T-cell (primary cell): Measurements from ENCODE around the gene KIAA1755. TPM values are rescaled to one million over a fixed set of nuclear protein-coding genes. Genes with fewer than 3 reads are reported as not detected.

Source experiments
- ATAC-seq, 4 experiments: fragments of 200-7000 bp in 3 of 4; fragments of 150-1000 bp in 1 of 4; cut with Tn5 transposase; replicated peaks in 1 of 4; 1 replicate in 3 of 4; 2 replicates in 1 of 4; pipeline ENCODE4 v1.10.0; 2021; ENCODE audit warnings: moderate library complexity in 3 of 4, mild to moderate bottlenecking in 2 of 4, moderate number of reproducible peaks in 1 of 4
- CTCF ChIA-PET, 2 donors: fragments of 300-600 bp; sonication (Branson Sonifier 250); formaldehyde crosslinking; loops; one replicate each; lab custom pipeline; 2022; ENCODE audit warnings: antibody characterized with exemption in 2 of 2; lab: Charles Lee
- POLR2A ChIA-PET, 2 donors: fragments of 300-600 bp; sonication (Branson Sonifier 250); formaldehyde crosslinking; loops; one replicate each; lab custom pipeline; 2022; ENCODE audit warnings: antibody characterized with exemption in 2 of 2; lab: Charles Lee
- DNase-seq, 35 experiments: peaks; one replicate each; pipeline versions ENCODE4 v3.0.0 to v3.0.0-alpha.2; 2013 to 2023
- H3K27ac ChIP-seq: one replicate; pipeline ENCODE4 v1.5.1; 2013; ENCODE audit warnings: low read length
- H3K27me3 ChIP-seq, 2 experiments: replicated peaks in 1 of 2; 1 replicate in 1 of 2; 2 replicates in 1 of 2; pipeline versions ENCODE4 v1.6.1 to v1.7.0; 2013; ENCODE audit warnings: low read length in 1 of 2, mixed read lengths in 1 of 2; ENCODE audit not compliant: control insufficient read depth in 2 of 2, insufficient read depth in 2 of 2; ENCODE audit errors: extremely low read depth in 1 of 2
- H3K36me3 ChIP-seq, 2 donors: 1 replicate in 1 of 2; 2 replicates in 1 of 2; pipeline versions ENCODE4 v1.6.1 to v1.7.0; 2013; ENCODE audit warnings: low read length in 1 of 2; ENCODE audit not compliant: control insufficient read depth in 2 of 2, insufficient read depth in 1 of 2; ENCODE audit errors: extremely low read depth in 1 of 2
- H3K4me1 ChIP-seq, 2 experiments: 1 replicate in 1 of 2; 2 replicates in 1 of 2; pipeline versions ENCODE4 v1.6.1 to v1.7.0; 2013; ENCODE audit warnings: low read length in 2 of 2, mixed read lengths in 1 of 2; ENCODE audit not compliant: insufficient read depth in 2 of 2, control insufficient read depth in 1 of 2; ENCODE audit errors: extremely low read depth in 1 of 2
- H3K4me3 ChIP-seq, 2 donors: 1 replicate in 1 of 2; 2 replicates in 1 of 2; pipeline versions ENCODE4 v1.5.1 to v1.7.0; 2013; ENCODE audit warnings: mild to moderate bottlenecking in 2 of 2, low read length in 1 of 2, moderate library complexity in 1 of 2; ENCODE audit not compliant: control insufficient read depth in 1 of 2; ENCODE audit errors: extremely low read depth in 1 of 2
- H3K9me3 ChIP-seq: 2 replicates; pipeline ENCODE4 v1.7.0; 2013
- H3K27ac Mint-ChIP-seq, 2 donors: one replicate each; pipeline ENCODE4 v1.8.0; 2020 to 2021; ENCODE audit warnings: mild to moderate bottlenecking in 2 of 2, mixed read lengths in 2 of 2
- H3K27me3 Mint-ChIP-seq, 2 donors: one replicate each; pipeline ENCODE4 v1.8.0; 2021 to 2022; ENCODE audit warnings: mixed read lengths in 2 of 2
- H3K36me3 Mint-ChIP-seq: one replicate; pipeline ENCODE4 v1.8.0; 2021; ENCODE audit warnings: mixed read lengths
- H3K4me1 Mint-ChIP-seq, 3 donors: one replicate each; pipeline ENCODE4 v1.8.0; 2020 to 2022; ENCODE audit warnings: mixed read lengths in 3 of 3, mild to moderate bottlenecking in 1 of 3
- H3K4me3 Mint-ChIP-seq, 3 donors: one replicate each; pipeline ENCODE4 v1.8.0; 2020 to 2022; ENCODE audit warnings: mild to moderate bottlenecking in 3 of 3, mixed read lengths in 3 of 3, moderate library complexity in 3 of 3
- H3K9me3 Mint-ChIP-seq, 3 donors: one replicate each; pipeline ENCODE4 v1.8.0; 2020 to 2022; ENCODE audit warnings: mixed read lengths in 3 of 3
- WGBS: methylation state at CpG from one replicate; pipeline ENCODE4 v1.1.5; 2013; ENCODE audit warnings: missing lambda C conversion rate; ENCODE audit not compliant: insufficient coverage; 5-methylcytosine and 5-hydroxymethylcytosine counted together
- total RNA-seq, 35 experiments: library from RNA in 6 of 35; stranded (reverse) in 6 of 35; fragments of 120-200 nt in 1 of 35; gene quantifications; one replicate each; pipeline versions ENCODE4 v1.2.1 to v1.2.4 and lab custom pipeline; 2013 to 2026

The KIAA1755 gene
- total RNA-seq, 5 donors from 2014 or later (not counting 1 experiment from before 2014, with no cell fraction given), result not detected

DNA sequence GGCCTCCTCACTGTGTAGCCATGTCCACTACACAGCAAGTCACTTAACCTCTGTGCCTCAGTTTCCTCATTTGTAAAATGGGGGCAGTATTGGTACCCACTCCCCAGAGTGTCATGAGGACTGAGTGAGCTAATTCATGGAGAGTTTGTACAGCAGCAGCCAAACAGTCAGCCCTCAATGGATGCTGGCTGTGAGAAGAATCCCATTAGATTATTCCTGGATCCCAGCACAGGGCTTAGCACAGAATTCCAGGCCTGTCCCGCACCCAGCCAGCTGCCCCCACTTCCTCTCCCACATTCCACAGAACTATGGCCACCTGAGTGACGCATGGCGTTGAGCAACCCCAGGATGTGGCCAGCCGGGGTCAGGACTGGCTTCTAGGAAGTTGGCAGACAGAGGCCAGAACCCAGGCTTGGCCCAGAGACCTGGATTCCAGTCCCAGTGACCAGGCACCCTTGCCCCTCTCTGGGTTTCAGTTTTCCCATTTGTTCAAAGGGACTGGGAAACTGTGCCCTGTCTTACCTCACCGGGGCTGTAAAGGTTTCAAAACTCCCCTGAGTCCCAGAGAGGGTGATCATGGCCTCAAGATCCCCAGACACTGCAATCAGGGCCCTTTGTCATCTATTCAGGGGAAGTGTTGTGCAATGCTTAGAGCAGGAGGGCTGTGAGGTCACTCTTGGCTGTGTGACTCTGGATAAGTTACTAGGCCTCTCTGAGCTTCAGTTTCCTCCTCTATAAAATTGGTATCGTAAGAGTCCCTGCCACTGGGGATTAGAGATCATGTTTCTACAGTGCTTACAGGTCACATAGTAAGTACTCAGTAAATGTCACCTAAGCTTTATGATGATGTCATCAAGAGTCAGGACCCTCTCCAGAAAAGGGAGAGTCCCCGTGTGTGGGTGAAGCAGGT is 92.4 kb downstream of the KIAA1755 start:
- Mint-ChIP-seq H3K27ac (no peak overlapping the region), H3K36me3 (no peaks in the 10 kb centered on the region), H3K4me1 (peaks cover 5 to 11% (median 7%) of the 10 kb centered on the region in 3 donors), H3K27me3 (peaks cover 16 to 36% of the 10 kb centered on the region in 2 donors), H3K4me3 (no peak overlapping the region), H3K9me3 (no peaks in the 10 kb centered on the region)
- Histone ChIP-seq H3K4me1 (peaks cover 0 to 5% of the 10 kb centered on the region in 2 experiments), H3K36me3 (no peaks in the 10 kb centered on the region), H3K9me3 (no peaks in the 10 kb centered on the region), H3K27ac (no peak overlapping the region), H3K27me3 (peaks cover 0 to 37% of the 10 kb centered on the region in 2 experiments), H3K4me3 (no peak overlapping the region)
- POLR2A ChIA-PET, result no interaction called here
- 81% methylated on average over 5 of the region's 7 CpGs for WGBS
- CTCF ChIA-PET, result no interaction called here
- ATAC-seq (no peak), DNase-seq (no peak)

DNA sequence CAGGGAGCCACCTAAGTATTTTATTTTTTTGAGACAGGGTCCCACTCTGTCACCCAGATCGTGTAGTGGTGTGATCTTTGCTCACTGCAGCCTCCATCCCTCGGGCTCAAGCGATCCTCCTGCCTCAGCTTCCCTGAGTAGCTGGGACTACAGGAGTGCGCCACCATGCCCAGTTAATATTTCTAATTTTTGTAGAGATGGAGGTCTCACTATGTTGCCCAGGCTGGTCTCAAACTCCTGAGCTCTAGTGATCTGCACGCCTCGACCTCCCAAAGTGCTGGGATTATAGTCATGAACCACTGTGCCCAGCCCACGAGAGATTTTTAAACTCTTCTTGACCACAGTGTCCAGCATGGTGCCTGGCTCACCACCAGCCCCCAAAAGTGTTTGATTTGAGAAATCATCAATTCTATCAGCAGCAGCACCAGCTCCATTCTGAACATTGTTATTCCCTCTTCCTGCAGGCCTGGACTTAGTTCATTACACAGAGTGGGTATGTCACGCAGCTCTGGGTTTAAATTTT is 93.1 kb downstream of the KIAA1755 start:
- POLR2A ChIA-PET, result no interaction called here
- Histone ChIP-seq H3K9me3 (no peaks in the 10 kb centered on the region), H3K27me3 (peaks cover 0 to 40% of the 10 kb centered on the region in 2 experiments), H3K4me1 (peaks cover 0 to 5% of the 10 kb centered on the region in 2 experiments), H3K27ac (no peak overlapping the region), H3K36me3 (no peaks in the 10 kb centered on the region), H3K4me3 (no peak overlapping the region)
- no peak for ATAC-seq
- no peak for DNase-seq
- H3K36me3 Mint-ChIP-seq, result no peaks in the 10 kb centered on the region
- no peak overlapping the region for H3K27ac Mint-ChIP-seq
- no peak overlapping the region for H3K4me3 Mint-ChIP-seq
- H3K9me3 Mint-ChIP-seq, result no peaks in the 10 kb centered on the region
- WGBS, result 84% methylated on average over 5 of the region's 8 CpGs
- CTCF ChIA-PET, result interaction anchor here in 1 of 2 donors (1.3 kb wide), 1 partner anchor 109 kb away, joined by 4 read pairs; no protein-coding TSS in a partner anchor
- H3K4me1 Mint-ChIP-seq, result peaks cover 5 to 11% (median 7%) of the 10 kb centered on the region in 3 donors
- H3K27me3 Mint-ChIP-seq, result peaks cover 23 to 41% of the 10 kb centered on the region in 2 donors

GRCh38 chr20:38166703-38167233 is 93.8 kb downstream of the KIAA1755 start:
- Mint-ChIP-seq H3K36me3 (no peaks in the 10 kb centered on the region), H3K27ac (no peak overlapping the region)
- POLR2A ChIA-PET, result no interaction called here

DNA sequence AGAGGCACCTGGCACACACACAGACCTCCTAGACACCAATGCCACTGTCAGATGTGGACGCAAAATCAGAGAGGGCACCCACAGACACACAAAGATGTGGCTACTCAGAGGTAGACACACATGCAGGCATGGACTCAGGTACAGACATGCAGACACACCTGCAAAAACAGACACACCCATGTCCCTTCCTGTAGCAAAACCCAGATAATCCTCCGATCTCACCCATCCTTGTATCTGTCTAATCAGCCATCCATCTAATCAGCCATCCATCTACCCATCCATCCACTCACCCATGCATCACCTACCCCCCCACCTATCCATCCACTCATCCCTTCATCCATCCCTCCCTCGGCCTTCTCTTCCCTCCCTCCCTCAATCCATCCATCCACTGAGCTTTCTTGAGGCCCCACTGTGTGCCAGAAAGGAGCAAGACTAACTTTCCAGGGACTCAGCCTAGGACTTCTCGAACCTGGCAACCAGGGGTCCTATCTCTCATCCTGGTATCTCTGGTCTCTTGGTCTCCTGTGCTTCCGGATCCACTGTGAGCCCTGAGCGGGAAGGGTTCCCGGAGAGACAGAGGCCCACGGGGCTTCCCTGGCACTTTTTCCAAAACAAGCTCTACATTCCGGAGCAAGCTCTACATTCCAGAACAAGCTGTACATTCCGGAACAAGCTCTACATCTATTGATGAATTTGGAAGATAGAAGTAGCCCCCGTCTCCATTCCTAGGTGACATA is 94.4 kb downstream of the KIAA1755 start:
- H3K4me3 ChIP-seq, result no peak overlapping the region
- Mint-ChIP-seq H3K4me3 (peak overlapping the region in 1 of 3 donors; percentile 10), H3K4me1 (peaks cover 5 to 11% (median 7%) of the 10 kb centered on the region in 3 donors), H3K27me3 (peaks cover 23 to 37% of the 10 kb centered on the region in 2 donors), H3K9me3 (no peaks in the 10 kb centered on the region), H3K36me3 (no peaks in the 10 kb centered on the region), H3K27ac (no peak overlapping the region)
- 85% methylated on average over 8 of the region's 11 CpGs for WGBS
- peaks cover 0 to 5% of the 10 kb centered on the region in 2 experiments for H3K4me1 ChIP-seq
- no peaks in the 10 kb centered on the region for H3K9me3 ChIP-seq
- ChIA-PET CTCF (interaction anchor here in 1 of 2 donors (1.3 kb wide), 1 partner anchor 108 kb away, joined by 4 read pairs; no protein-coding TSS in a partner anchor), POLR2A (no interaction called here)
- H3K27me3 ChIP-seq, result peaks cover 0 to 45% of the 10 kb centered on the region in 2 experiments
- H3K27ac ChIP-seq, result no peak overlapping the region
- ATAC-seq (no peak), DNase-seq (no peak)
- no peaks in the 10 kb centered on the region for H3K36me3 ChIP-seq

More at GRCh38 chr20:38166703-38167233, 93.8 kb downstream of the KIAA1755 start:
- H3K4me3 ChIP-seq, result no peak overlapping the region
- Mint-ChIP-seq H3K27me3 (peaks cover 23 to 39% of the 10 kb centered on the region in 2 donors), H3K4me3 (no peak overlapping the region), H3K4me1 (peaks cover 5 to 11% (median 7%) of the 10 kb centered on the region in 3 donors), H3K9me3 (no peaks in the 10 kb centered on the region)
- H3K27me3 ChIP-seq, result peaks cover 0 to 40% of the 10 kb centered on the region in 2 experiments
- CTCF ChIA-PET, result interaction anchor here in 1 of 2 donors (1.3 kb wide), 1 partner anchor 109 kb away, joined by 4 read pairs; no protein-coding TSS in a partner anchor
- DNase-seq (no peak), ATAC-seq (no peak)
- 69% methylated on average over 7 of the region's 11 CpGs for WGBS
- no peaks in the 10 kb centered on the region for H3K9me3 ChIP-seq
- no peak overlapping the region for H3K27ac ChIP-seq
- no peaks in the 10 kb centered on the region for H3K36me3 ChIP-seq
- H3K4me1 ChIP-seq, result peaks cover 0 to 5% of the 10 kb centered on the region in 2 experiments

DNA sequence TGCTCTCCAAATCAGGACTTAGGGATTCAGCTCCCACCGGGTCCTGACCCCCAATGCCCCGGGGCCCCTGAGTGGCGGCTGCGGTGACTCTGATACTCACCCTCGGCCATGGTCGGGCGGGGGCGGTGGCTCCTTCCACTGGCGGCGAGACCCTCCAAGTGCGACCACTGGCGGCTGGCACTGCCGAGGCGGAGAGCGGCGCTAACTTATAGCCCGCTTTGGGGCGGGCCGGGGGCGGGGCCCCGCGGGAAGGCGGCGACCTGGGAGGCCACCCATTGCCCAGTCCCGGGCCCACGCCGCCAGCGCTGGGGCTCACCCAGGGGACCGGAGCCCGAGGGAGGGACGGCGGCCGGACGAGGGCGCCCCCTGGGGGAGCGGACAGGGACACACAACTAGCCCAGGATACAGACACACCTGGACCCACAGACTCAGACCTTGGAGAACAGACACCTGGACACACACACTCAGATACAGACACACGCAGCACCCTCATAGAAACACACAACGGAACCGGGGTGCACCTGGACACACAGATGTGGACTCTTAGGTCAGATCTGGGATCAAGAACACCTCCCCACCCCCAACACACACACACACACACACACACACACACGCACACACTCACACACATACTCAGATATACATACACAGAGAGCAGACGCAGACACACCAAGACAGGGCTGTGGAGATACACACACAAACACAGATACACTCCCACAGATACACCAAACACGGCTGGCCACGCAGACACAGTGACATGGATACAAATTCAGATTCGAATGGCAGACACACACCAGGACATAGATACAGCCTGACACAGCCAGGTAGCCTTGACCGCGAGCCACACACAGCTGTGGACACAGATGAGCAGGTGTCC is 95.2 kb downstream of the KIAA1755 start, which contains the start of gene TGM2:
TSS of gene TGM2 (minus strand) at position 182 of the 877 bp plus-strand sequence. CDS start at position 110, 72 bp downstream.
- H3K4me3 ChIP-seq, result no peak within 1 kb of the TSS
- ChIA-PET CTCF (no interaction called here), POLR2A (no interaction called here)
- 14% methylated on average over 46 of the region's 46 CpGs for WGBS
- Mint-ChIP-seq H3K36me3 (no peaks in the 10 kb centered on the region), H3K27ac (no peak within 1 kb of the TSS), H3K4me1 (peaks cover 5 to 11% (median 7%) of the 10 kb centered on the region in 3 donors), H3K4me3 (peak within 1 kb of the TSS in 1 of 3 donors; percentile 10), H3K9me3 (no peaks in the 10 kb centered on the region), H3K27me3 (peaks cover 19 to 37% of the 10 kb centered on the region in 2 donors)
- no peaks in the 10 kb centered on the region for H3K36me3 ChIP-seq
- peaks cover 0 to 45% of the 10 kb centered on the region in 2 experiments for H3K27me3 ChIP-seq
- H3K27ac ChIP-seq, result no peak within 1 kb of the TSS
- H3K4me1 ChIP-seq, result peaks cover 0 to 5% of the 10 kb centered on the region in 2 experiments
- H3K9me3 ChIP-seq, result no peaks in the 10 kb centered on the region
- ATAC-seq, result peak; percentile 41 to 61 (median 56)
- DNase-seq, result peak in 27 of 35 experiments; percentile 4 to 59 (median 21)
